GM12878 (cell line): Measurements from ENCODE around the gene SASH3. TPM values are rescaled to one million over a fixed set of nuclear protein-coding genes. Genes with fewer than 3 reads are reported as not detected.

ENCODE experiments used
- ATAC-seq: fragments of 200-7000 bp; cut with Tn5 transposase; 3 replicates; pipeline ENCODE4 v1.9.1; 2020; ENCODE audit warnings: mild to moderate bottlenecking, moderate library complexity
- BruUV-seq: library from RNA; stranded (reverse); fragments of 400-500 nt; replicated peaks from 2 replicates; lab custom pipeline; 2021; lab: Mats Ljungman, UMichigan
- CTCF ChIA-PET: fragments of 300-600 bp; sonication (Branson Sonifier 250); formaldehyde crosslinking; extraction: SDS; loops from one replicate; lab custom pipeline; 2021; ENCODE audit warnings: inconsistent platforms; lab: Yijun Ruan, JAX
- POLR2A ChIA-PET: fragments of 350-600 bp; formaldehyde crosslinking; extraction: SDS; loops from one replicate; lab custom pipeline; 2021; ENCODE audit warnings: inconsistent platforms; lab: Charles Lee
- RAD21 ChIA-PET: fragments of 300-600 bp; sonication (Branson Sonifier 250); formaldehyde crosslinking; loops from one replicate; lab custom pipeline; 2023; ENCODE audit warnings: antibody characterized with exemption; ENCODE audit not compliant: unreplicated experiment; lab: Charles Lee
- SMC1A ChIA-PET: fragments of 300-600 bp; sonication (Branson Sonifier 250); formaldehyde crosslinking; loops from one replicate; lab custom pipeline; 2023; ENCODE audit not compliant: unreplicated experiment, uncharacterized antibody; lab: Charles Lee
- DNase-seq: peaks from one replicate; pipeline ENCODE4 v3.0.0-alpha.2; 2011; ENCODE audit warnings: low read depth, low spot score
- FAIRE-seq: peaks from 3 replicates; lab custom pipeline; 2011; peaks lifted over from hg19 to GRCh38; lab: Jason Lieb, UNC
- H2AFZ ChIP-seq: 2 replicates; pipeline ENCODE4 v1.6.0; 2011; ENCODE audit warnings: low read depth, low read length, control low read depth; ENCODE audit not compliant: control insufficient read depth
- H3K27ac ChIP-seq: 2 replicates; pipeline ENCODE4 v1.5.1; 2011; ENCODE audit warnings: control low read depth; ENCODE audit not compliant: control insufficient read depth, insufficient read depth
- H3K27me3 ChIP-seq, 2 experiments: replicated peaks in 1 of 2; 2 replicates each; pipeline versions ENCODE4 v1.6.0 to v1.6.1; 2011; ENCODE audit warnings: low read length in 1 of 2; ENCODE audit not compliant: control insufficient read depth in 2 of 2, insufficient read depth in 2 of 2
- H3K36me3 ChIP-seq, 2 experiments: 2 replicates each; pipeline ENCODE4 v1.5.1; 2011; ENCODE audit warnings: low read length in 1 of 2; ENCODE audit not compliant: control insufficient read depth in 2 of 2, insufficient read depth in 2 of 2
- H3K4me1 ChIP-seq: 2 replicates; pipeline ENCODE4 v1.6.1; 2011; ENCODE audit warnings: mild to moderate bottlenecking, low read length, moderate library complexity, mixed read lengths; ENCODE audit not compliant: control insufficient read depth, insufficient read depth
- H3K4me2 ChIP-seq: 2 replicates; pipeline ENCODE4 v1.6.0; 2011; ENCODE audit warnings: control low read depth; ENCODE audit not compliant: control insufficient read depth, insufficient read depth
- H3K4me3 ChIP-seq: fragments of 200-600 bp; sonication (generic); 2 replicates; pipeline ENCODE4 v1.5.1; 2016
- H3K79me2 ChIP-seq: 2 replicates; pipeline ENCODE4 v1.6.0; 2011; ENCODE audit warnings: low read length; ENCODE audit not compliant: control insufficient read depth, insufficient read depth
- H3K9ac ChIP-seq: 2 replicates; pipeline ENCODE4 v1.8.0; 2011; ENCODE audit warnings: low read length, control low read depth, mixed read lengths; ENCODE audit not compliant: control insufficient read depth, insufficient read depth
- H3K9me3 ChIP-seq: replicated peaks from 3 replicates; pipeline ENCODE4 v1.5.1; 2011; ENCODE audit warnings: mild to moderate bottlenecking, low read length; ENCODE audit not compliant: control insufficient read depth, insufficient read depth
- H4K20me1 ChIP-seq: 2 replicates; pipeline ENCODE4 v1.6.0; 2011; ENCODE audit not compliant: control insufficient read depth, insufficient read depth
- EZH2 ChIP-seq: IDR thresholded peaks from 2 replicates; pipeline ENCODE4 v1.6.1; 2012; ENCODE audit warnings: low read depth, mild to moderate bottlenecking, control low read depth, inconsistent platforms, low read length, borderline replicate concordance; ENCODE audit not compliant: control insufficient read depth
- RAD21 ChIP-seq: IDR thresholded peaks from 2 replicates; pipeline ENCODE4 v1.6.1; 2011; ENCODE audit warnings: mild to moderate bottlenecking, low read depth, low read length, moderate library complexity; ENCODE audit not compliant: insufficient read depth
- SMARCA5 ChIP-seq: fragments of 450-650 bp; IDR thresholded peaks from 2 replicates; pipeline ENCODE4 v1.6.1; 2017; ENCODE audit warnings: mild to moderate bottlenecking
- SMC3 ChIP-seq: IDR thresholded peaks from 2 replicates; pipeline ENCODE4 v1.6.1; 2011; ENCODE audit warnings: low read length, improper control_type of control experiment, borderline replicate concordance
- WGBS: methylation state at CpG from one replicate; pipeline ENCODE4 v1.1.6; 2016; ENCODE audit warnings: low lambda C conversion rate; ENCODE audit not compliant: insufficient replicate concordance, insufficient coverage; ENCODE audit errors: missing lambda C conversion rate; 5-methylcytosine and 5-hydroxymethylcytosine counted together
- in situ Hi-C: fragments of 300-500 bp; cut with MboI; formaldehyde crosslinking; loops from 9 replicates; pipeline ENCODE4 v1.14.3; 2018; ENCODE audit warnings: mixed read lengths
- intact Hi-C: fragments of 100-400 bp; cut with micrococcal nuclease; formaldehyde crosslinking; loops from one replicate; pipeline ENCODE4 v1.14.2; 2022; ENCODE audit not compliant: unreplicated experiment
- polyA plus RNA-seq, 11 experiments: library from polyadenylated mRNA; depleted of rRNA in 4 of 11; unstranded in 6 of 11; stranded (reverse) in 5 of 11; fragments of >200 nt; fragmentation: Nextera tagmentation in 4 of 11; fragmentation: Illumina TruSeq in 1 of 11; extraction: Ambion mirVana in 4 of 11; extraction: Trizol in 1 of 11; gene quantifications; 1 replicate in 1 of 11; 2 replicates in 10 of 11; pipeline versions ENCODE4 v1.2.1 to v1.2.3, GENCODE V29; 2011 to 2016; ENCODE audit warnings: inconsistent platforms in 2 of 11, missing spikeins in 2 of 11, low read depth in 1 of 11
- total RNA-seq, 4 experiments: library from RNA; depleted of rRNA in 3 of 4; stranded (reverse); fragments of >200 nt in 3 of 4; fragmentation: Illumina TruSeq in 1 of 4; extraction: Trizol in 1 of 4; gene quantifications; 2 replicates each; pipeline versions ENCODE4 v1.2.1 to v1.2.3, GENCODE V29; 2013 to 2021
- TF ChIP-seq, protein P1 (sequence below), 3 experiments: IDR thresholded peaks in 2 of 3; conservative IDR thresholded peaks in 1 of 3; 2 replicates each; pipeline ENCODE4 v1.5.1; 2011; ENCODE audit warnings: low read depth in 3 of 3, low read length in 3 of 3, mild to moderate bottlenecking in 3 of 3, control low read depth in 2 of 3, moderate library complexity in 2 of 3, inconsistent platforms in 1 of 3, mixed read lengths in 1 of 3; ENCODE audit not compliant: control insufficient read depth in 2 of 3, insufficient read depth in 1 of 3; ENCODE audit errors: extremely low read depth in 1 of 3
- TF ChIP-seq, protein P2 (sequence below): IDR thresholded peaks from 2 replicates; pipeline ENCODE4 v1.6.1; 2012; ENCODE audit warnings: low read depth, low read length, improper control_type of control experiment
- TF ChIP-seq, protein P3 (sequence below): fragments of 450-650 bp; conservative IDR thresholded peaks from 2 replicates; pipeline ENCODE4 v1.6.1; 2017; ENCODE audit warnings: mild to moderate bottlenecking, moderate library complexity
- TF ChIP-seq, protein P4 (sequence below): IDR thresholded peaks from 2 replicates; pipeline ENCODE4 v1.6.1; 2012; ENCODE audit warnings: low read depth, low read length, improper control_type of control experiment

Gene SASH3
- total and polyA plus RNA-seq, 10 of the 15 experiments (the other 5 are each of a cell fraction or from before 2014, with no cell fraction given): 23.1 to 233 (median 160) TPM

DNA sequence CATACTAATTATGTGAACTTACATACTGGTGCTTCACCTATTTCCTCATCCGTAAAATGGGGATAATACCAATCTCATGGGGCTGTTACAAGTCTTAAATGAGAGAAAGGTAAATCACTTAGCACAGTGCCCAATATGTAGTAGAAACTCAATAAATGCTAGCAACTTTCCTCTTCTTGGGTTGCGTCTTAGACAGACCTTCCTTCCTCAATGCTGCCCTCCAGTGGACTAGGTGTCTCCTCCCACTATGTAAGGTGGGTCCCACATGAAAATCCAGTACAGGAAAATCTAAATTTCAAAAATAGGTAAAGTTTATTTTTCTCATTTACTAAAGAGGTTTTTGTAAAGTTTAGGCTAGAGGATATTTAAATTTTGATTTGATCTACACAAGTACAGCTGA is 43.4 kb downstream of the SASH3 start:
- Histone ChIP-seq H3K4me3 (no peak overlapping the region), H3K9me3 (no peaks in the 10 kb centered on the region), H3K4me1 (no peaks in the 10 kb centered on the region), H3K36me3 (no peaks in the 10 kb centered on the region; a peak in 1 of 4 replicates), H3K27ac (no peak overlapping the region), H3K79me2 (no peaks in the 10 kb centered on the region), H3K9ac (no peak overlapping the region), H3K4me2 (no peak overlapping the region), H2AFZ (no peak overlapping the region), H3K27me3 (no peaks in the 10 kb centered on the region), H4K20me1 (no peaks in the 10 kb centered on the region)
- POLR2A ChIA-PET: no interaction called here
- in situ Hi-C loops: no loop called here
- BruUV-seq: no TSS peak
- peak; percentile 64 for FAIRE-seq
- DNase-seq: no peak
- SMC1A ChIA-PET: interaction anchor here (0.6 to 3.8 kb wide), 25 partner anchors 10 to 238 kb away, joined by 3 to 27 read pairs (median 4); partner anchors contain the start of genes SASH3 and XPNPEP2
- TF ChIP-seq SMARCA5: peak; percentile 77
- TF ChIP-seq, protein P1, sequence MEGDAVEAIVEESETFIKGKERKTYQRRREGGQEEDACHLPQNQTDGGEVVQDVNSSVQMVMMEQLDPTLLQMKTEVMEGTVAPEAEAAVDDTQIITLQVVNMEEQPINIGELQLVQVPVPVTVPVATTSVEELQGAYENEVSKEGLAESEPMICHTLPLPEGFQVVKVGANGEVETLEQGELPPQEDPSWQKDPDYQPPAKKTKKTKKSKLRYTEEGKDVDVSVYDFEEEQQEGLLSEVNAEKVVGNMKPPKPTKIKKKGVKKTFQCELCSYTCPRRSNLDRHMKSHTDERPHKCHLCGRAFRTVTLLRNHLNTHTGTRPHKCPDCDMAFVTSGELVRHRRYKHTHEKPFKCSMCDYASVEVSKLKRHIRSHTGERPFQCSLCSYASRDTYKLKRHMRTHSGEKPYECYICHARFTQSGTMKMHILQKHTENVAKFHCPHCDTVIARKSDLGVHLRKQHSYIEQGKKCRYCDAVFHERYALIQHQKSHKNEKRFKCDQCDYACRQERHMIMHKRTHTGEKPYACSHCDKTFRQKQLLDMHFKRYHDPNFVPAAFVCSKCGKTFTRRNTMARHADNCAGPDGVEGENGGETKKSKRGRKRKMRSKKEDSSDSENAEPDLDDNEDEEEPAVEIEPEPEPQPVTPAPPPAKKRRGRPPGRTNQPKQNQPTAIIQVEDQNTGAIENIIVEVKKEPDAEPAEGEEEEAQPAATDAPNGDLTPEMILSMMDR (IDR thresholded peaks at IDR 0.05 in 2 of 3, conservative IDR thresholded peaks at IDR 0.05 in 1 of 3; ENCODE audit: control insufficient read depth in 2 of 3, extremely low read depth in 1 of 3, insufficient read depth in 1 of 3, low read depth in 3 of 3, low read length in 3 of 3): peak; percentile 66 to 77 (median 69)
- TF ChIP-seq, protein P2, sequence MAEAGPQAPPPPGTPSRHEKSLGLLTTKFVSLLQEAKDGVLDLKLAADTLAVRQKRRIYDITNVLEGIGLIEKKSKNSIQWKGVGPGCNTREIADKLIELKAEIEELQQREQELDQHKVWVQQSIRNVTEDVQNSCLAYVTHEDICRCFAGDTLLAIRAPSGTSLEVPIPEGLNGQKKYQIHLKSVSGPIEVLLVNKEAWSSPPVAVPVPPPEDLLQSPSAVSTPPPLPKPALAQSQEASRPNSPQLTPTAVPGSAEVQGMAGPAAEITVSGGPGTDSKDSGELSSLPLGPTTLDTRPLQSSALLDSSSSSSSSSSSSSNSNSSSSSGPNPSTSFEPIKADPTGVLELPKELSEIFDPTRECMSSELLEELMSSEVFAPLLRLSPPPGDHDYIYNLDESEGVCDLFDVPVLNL: no peak
- TF ChIP-seq, protein P3, sequence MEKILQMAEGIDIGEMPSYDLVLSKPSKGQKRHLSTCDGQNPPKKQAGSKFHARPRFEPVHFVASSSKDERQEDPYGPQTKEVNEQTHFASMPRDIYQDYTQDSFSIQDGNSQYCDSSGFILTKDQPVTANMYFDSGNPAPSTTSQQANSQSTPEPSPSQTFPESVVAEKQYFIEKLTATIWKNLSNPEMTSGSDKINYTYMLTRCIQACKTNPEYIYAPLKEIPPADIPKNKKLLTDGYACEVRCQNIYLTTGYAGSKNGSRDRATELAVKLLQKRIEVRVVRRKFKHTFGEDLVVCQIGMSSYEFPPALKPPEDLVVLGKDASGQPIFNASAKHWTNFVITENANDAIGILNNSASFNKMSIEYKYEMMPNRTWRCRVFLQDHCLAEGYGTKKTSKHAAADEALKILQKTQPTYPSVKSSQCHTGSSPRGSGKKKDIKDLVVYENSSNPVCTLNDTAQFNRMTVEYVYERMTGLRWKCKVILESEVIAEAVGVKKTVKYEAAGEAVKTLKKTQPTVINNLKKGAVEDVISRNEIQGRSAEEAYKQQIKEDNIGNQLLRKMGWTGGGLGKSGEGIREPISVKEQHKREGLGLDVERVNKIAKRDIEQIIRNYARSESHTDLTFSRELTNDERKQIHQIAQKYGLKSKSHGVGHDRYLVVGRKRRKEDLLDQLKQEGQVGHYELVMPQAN: no peak
- TF ChIP-seq, protein P4, sequence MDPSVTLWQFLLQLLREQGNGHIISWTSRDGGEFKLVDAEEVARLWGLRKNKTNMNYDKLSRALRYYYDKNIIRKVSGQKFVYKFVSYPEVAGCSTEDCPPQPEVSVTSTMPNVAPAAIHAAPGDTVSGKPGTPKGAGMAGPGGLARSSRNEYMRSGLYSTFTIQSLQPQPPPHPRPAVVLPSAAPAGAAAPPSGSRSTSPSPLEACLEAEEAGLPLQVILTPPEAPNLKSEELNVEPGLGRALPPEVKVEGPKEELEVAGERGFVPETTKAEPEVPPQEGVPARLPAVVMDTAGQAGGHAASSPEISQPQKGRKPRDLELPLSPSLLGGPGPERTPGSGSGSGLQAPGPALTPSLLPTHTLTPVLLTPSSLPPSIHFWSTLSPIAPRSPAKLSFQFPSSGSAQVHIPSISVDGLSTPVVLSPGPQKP: no peak
- TF ChIP-seq SMC3: peak; percentile 88
- no peak for TF ChIP-seq EZH2
- TF ChIP-seq RAD21: peak; percentile 78
- intact Hi-C loops: loop anchor here (1.0 to 10.0 kb wide), 7 partner anchors 38 to 242 kb away; no protein-coding TSS in a partner anchor
- ATAC-seq: peak; percentile 97
- WGBS: 0% methylated on average over 2 of the region's 2 CpGs
- CTCF ChIA-PET: interaction anchor here (0.6 to 2.7 kb wide), 36 partner anchors 9 to 222 kb away, joined by 3 to 80 read pairs (median 4); partner anchors contain the start of genes APLN and UTP14A
- RAD21 ChIA-PET: interaction anchor here (0.7 to 2.5 kb wide), 11 partner anchors 10 to 187 kb away, joined by 3 to 29 read pairs (median 3); partner anchors contain the start of gene XPNPEP2
